DLD1 (cell line): ENCODE data around the gene BRAT1.

Source experiments
- in situ Hi-C: cut with HindIII; loops from 2 replicates; pipeline ENCODE4 v1.10.0; 2017; ENCODE audit warnings: low sequenced_read_pairs

Gene BRAT1

DNA sequence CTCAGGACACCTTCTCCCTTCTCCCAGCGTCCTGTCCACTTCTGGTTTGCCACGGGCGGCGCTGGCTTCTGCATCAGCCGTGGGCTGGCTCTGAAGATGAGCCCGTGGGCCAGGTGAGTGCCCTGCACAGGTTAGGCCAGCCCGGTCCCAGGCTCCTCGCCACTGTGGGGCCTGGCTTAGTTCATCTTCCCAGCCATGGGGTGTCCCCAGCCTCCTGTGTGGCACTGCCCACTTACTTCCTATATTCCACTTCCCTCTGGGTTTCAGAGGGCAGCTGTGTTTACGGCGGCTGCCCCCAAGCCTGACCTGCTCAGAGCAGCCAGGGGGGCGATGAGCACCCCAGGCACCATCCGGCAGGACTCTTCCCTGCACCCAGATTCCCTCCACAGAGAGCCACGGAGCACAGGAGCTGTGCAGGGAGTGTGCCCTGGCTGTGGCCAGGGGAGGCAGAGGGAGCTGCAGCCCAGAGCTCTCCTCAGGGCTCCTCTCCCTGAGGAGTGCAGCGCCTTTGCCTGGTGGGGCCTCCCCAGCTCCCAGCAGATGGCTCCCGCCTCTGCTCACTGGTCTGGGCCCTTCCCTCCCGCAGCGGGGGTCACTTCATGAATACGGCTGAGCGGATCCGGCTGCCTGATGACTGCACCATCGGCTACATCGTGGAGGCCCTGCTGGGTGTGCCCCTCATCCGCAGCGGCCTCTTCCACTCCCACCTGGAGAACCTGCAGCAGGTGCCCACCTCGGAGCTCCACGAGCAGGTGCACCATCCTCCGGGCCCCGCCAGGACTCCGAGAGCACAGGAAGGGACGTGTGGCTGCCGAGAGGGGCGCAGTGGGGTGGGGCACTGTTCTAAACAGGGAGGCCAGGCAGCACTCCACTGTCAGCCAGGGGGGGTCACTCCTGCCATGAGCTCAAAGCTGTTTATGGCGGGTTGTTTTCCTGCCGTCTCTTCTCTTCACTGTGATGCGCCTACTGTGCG is 29.4 kb downstream of the BRAT1 start:
- in situ Hi-C loops = no loop called here

DNA sequence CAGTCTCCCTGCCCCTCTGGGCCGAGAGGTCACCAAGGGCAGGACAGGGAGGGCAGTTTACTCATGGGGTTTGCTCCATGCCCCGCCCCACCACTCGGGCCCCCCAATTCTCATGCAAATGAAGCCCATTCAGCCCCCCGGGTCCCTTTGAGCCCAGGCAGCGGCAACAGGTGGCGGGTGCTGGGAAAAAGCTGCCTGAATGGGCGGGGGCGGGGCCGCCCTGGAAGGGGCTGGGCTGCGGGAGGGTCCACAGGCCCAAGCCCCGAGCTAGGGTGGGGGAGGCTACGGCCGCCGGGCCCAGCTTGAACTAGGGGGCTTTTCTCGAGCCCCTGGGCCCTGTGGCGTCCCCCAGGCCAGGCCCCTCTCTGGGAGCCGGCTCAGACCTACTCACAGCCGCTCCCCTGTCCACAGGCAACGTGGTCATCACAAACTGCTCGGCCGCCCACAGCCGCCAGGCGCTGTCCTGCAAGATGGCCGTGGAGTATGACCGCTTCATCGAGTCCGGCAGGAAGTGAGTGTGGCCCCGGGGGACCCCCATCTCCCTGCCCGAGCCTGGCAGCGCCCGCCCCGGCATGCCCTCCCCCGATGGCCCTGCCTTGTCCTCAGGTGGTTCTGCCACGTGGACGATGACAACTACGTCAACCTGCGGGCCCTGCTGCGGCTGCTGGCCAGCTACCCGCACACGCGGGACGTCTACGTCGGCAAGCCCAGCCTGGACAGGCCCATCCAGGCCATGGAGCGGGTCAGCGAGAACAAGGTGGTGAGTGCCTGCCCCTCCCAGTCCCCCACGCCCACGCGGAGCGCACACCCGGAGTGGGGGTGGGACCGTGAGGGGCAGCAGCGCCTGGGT is 30.3 kb downstream of the BRAT1 start:
- in situ Hi-C loops = no loop called here

DNA sequence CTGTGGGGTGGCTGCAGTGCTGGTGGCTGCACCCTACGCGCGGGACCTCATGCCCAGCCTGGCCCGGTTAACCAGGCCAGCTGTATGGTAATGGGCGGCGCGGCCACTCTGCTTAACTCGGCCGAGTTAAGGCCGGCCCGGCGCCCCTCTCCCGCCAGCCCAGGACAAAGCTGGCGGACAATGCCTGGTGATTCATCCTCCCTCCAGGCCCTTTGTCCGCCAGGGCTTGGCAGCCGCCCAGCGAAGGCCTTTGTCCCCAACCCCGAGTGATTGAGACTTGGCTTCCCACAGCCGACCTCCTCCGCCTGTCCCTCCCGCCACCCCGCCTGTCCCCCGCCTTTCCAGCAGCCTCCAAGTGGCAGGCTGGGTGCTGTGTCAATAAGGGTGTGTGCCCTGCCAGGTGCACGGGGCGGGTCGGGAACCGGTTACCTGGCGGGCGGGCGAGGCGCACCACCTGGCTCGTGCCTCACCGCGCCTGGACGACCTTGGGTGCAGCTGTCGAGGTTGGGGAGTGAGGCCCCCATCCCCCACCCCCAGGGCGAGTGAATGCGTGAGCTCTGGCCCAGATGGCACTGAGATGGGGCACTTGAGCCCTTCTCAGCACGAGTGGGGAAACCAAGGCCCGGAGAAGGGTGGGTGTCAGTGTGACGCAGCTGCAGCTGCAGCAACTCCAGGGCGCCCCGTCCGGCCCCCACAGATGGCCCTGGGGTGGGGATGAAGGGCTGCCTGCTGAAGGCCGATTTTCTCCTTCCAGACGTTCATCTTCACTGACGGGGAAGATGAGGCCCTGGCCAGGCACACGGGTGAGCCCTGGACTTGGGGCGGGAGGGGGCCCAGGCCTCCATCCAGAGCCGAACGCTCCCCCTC is 31.1 kb downstream of the BRAT1 start:
- in situ Hi-C loops = no loop called here

DNA sequence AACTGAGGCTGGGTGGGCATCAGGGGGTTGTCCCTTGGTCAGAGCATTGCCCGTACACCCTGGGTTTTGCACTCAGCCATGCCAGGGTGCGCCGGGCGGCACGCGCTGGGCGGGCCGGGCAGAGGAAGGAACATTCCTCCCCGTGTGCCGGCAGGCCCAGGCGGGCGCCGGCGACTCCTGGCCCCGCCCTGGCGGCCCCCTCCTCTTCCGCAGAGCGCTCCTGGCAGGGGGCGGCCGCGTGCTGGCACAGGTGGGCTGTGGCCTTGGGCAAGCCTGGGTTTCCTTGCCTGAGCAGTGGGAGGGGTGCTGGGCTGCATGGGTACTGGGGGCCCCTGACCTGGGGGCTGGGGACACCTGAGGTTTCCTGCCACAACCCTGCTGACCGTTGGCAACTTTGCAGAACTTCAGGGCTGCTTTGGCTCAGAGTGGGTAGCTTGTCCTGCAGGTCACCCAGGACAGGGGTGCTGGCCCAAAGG is 31.8 kb downstream of the BRAT1 start:
- in situ Hi-C loops = no loop called here

DNA sequence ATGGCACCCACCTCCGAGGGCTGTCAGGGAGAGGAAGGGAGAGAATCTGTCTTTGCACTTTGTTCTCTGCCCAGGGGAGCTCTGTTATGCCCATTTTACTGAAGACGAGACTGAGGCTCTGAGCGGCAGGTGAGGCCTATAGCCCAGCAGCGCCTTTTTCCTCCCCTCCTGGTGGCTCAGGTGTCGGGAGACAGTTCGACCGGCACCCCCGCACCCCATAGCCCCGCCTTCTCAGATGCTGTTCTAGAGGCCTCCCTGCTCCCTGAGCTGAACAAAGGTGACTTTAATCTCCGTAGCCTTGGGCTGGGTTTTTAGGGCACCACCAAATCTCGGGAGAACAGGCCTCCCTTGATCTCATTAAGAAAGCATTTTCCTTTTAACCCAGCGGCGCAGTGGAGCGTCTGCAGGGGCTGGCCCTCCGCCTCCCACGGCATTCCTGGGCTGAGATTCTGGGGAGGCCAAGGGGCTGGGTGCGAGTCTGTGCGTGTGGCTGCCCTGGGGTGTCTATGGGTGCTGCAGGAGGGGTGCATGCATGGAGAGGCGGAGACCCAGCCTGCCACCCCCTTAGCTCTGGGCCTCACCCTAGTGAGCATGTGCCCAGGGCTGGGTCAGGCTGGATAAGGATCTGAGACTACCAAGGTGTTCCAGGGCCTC is 32.4 kb downstream of the BRAT1 start:
- in situ Hi-C loops = no loop called here

DNA sequence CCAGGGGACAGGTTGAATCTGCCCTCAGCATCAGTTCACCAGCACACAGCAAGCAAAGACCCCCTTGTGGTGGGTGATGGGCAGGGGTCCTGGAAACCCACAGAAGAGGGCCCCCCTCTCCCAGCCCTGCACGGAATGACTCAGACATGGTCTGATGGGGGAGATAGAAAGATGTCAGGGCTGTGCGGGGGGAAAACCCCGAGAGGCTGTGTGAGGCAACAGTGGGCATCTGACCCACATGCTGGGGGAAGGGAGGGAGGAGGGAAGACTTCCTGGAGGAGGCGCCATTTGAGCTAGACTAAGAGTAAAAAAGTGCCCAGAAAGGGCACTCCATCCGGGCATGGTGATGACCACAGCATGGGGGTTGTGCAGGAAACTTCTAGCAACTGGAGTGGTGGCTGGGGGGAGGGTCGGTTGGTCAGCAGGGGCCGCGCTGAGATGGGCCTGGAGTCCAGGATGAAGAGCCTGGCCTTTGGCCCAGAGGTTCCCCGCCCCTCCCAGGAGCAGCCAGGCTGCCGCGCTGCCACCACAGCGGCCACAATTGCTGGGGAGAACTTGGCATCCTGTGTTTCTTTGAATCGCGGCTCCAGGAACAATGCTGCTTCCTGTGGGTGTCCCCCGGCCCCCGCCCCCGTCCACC is 33.3 kb downstream of the BRAT1 start:
- in situ Hi-C loops = no loop called here

DNA sequence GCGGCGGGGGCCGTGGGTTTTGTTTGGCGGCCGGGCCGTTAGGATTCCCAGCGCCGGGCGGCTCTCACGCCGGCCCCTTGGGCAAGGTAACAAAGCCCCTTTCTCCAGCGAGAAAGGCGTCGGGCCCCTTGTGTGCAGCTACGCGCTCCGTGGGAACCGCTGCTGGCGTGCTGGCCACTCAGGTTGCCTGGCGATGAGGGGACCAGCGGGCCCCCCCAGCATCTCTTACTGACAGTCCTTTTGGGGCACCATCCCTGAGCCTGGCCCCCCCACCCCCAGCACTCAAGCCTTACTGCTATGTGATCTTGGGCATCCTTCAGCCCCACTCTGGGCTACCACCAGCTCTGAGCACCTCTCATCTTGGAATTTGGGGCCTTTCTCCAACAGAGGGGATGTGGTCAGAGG is 34.0 kb downstream of the BRAT1 start:
- in situ Hi-C loops = no loop called here

DNA sequence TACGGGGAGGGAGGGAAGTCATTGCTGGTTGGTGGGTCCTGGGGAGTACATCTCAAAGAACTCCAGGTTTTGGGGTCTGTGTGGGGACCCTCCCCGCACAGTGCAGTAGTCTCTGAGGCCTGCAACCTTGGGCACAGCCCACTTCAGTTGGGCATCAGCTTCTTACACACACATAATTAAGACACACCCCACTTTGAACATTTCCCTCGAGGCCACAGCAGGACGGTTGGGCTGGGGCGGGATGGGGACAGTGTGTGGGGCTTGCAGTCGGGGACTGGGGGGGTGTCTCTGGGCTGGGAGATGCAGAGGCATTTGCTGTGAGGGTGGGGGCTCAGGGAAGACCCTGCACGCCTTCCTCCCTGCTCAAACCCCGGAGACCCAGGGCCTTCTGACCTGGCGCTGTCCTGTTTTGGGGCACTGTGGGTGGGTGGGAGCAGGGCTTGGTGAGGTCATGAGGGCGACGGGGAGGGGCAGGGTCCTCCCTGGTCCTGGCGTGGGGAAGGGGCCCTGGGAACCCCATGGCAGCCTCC is 34.5 kb downstream of the BRAT1 start:
- in situ Hi-C loops = no loop called here

DNA sequence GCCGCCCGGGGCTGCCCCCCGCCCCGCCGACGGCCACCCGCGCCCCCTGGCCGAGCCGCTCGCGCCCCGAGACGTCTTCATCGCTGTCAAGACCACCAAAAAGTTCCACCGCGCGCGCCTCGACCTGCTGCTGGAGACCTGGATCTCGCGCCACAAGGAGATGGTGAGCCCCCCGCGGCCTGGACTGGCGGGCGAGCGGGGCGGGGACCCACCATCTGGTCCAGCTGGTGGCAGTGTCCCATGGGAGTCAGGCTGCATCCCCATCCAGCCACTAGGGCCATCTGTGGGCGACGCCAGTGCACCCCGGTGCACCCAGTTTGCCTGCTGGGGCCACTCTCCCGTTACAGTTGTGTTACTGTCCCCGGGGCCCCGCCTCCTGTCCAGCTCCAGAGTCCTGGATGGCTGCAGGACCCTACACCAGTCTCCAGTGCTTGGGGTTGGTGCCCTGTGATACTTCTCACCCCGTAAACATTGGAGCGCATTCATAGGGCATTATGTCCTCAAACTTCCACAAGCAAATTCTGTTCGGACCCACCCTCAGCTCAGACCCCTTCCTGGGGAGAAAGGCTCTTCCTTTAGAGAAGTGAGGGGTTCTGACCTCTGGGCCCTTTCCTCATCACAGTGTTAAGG is 35.1 kb downstream of the BRAT1 start:
- in situ Hi-C loops = no loop called here

DNA sequence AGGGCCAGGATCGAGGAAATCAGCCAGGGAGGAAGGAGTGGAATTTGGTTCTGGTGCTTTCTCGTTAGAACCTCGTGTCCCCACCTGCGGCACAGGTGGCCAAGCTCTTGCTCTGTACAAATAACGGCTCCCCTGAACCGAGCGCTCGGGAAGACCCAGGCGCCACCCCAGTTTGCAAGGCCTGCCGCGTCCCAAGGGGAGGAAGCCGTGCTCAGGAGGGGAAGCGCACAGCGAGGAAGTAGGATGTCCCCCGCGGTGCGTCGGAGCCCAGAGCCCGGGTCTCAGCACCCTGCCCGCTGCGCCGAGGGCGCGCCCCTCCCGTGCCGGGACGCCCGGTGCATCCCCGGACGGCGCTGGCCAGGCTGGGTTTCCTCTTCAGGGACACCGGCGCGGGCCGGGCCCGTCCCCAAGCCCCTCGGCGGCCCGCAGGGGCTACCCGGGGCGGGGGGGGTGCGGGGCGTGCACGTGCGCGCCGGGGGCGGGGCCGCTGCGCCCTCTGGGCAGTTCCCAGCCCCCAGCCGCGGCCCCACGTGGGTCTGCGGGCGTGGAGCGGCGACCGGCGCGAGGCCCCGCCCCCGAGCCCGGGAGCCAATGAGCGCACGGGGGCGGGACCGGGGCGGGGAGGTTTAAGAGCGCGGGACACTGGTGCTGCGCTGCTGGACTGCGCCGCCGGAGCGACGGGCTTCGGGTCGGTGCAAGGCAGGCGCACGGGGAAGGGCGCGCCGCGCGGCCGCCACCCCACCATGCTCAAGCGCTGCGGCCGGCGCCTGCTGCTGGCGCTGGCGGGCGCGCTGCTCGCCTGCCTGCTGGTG is 36.0 kb downstream of the BRAT1 start, which contains the start of gene LFNG:
TSS of gene LFNG (plus strand) at position 656 of the 812 bp plus-strand sequence. CDS start at position 744, 88 bp downstream.
- in situ Hi-C loops = no loop called here

DNA sequence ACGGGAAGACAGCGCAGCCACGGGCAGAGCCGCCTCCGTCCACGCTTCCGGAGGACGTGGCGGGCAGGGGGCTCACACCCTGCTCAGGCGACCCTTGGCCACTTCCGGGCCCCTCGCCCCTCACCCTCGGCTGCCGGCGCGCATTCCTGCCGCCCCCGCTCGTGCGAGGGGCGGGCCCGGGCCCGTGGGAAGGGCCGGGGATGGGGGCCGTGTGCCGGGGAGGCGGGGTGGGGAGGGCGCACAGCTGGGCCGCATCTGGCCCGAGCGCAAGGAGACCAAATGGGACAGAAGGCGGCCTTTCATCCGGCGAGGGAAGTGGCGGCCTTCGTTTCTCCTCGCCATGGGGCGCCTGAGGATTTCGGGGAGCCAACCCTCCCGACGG is 36.6 kb downstream of the BRAT1 start:
- in situ Hi-C loops = no loop called here

DNA sequence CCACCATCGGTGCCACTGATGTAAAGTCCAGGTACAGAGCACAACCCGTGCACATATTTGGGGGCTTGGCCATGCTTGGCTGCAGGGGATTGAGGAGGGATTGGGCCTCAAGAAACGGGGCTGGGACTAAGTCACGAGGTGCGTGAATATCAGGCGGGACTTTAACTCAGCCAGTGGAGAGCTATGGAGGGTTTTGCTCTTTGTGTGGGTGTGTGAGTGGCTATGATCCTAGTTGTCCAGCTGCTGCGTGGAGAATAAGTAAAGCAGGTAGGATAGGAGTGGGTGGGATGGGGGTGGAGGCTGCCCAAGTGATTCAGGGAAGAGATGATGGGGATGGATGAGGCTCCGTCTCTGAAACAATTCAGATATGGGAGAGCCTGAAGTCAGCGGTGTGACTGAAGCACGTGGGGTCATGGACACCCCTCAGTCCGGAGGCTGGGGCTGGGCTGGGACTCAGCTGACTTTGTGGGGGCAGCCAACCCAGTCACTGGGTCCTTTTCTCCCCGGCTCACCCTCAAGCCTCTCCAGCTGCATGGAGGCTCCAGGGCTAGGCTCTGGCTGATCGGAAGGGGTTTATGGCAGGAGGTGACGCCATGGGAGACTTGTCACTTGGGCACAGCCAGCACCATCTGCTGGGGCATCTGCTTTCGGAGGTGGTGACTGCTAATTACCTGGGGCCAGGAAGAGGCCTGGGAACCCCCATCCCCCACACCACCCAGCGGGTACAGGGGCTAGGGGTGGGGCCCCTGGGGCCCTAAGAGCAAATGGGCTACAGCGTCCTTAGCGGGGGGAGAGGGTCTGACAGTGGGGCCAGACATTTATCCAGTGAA is 37.4 kb downstream of the BRAT1 start:
- in situ Hi-C loops = no loop called here

DNA sequence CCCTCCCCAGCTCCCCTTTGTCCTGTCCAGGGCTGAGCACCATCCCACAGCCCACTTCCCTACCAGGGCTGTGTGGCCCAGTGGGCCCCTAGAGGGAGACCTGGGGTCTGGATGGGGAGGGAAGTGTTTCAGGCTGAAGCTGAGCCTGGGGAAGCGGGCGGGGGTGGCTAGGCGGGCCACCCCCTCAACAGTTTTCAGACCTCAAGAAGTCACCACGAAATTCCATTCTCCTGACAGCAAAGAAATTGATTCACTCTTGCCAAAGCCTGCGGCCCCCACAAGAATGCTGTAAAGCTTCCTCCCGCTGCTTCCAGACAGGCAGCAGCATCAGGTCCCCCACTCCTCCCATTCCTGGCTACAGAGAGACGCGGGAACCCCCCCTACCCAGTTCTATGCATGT is 38.3 kb downstream of the BRAT1 start:
- in situ Hi-C loops = no loop called here

DNA sequence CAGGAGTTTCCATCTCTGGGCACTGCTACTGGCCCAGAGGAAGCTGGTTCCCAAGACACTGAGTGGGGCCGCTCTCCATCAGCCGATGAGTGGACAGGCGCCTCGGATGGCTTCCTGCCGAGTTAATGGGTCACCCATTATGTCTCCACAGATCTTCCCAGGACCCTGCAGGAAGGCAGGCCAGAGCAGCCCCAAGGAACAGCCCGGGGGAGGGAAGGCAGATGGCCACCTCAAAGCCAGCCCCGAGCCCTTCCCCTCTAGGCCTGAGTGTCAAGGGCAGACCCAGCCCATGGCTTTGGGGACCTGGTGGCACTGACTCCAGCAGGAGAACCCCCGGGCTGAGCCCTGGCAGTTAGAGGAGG is 39.1 kb downstream of the BRAT1 start:
- in situ Hi-C loops = no loop called here

DNA sequence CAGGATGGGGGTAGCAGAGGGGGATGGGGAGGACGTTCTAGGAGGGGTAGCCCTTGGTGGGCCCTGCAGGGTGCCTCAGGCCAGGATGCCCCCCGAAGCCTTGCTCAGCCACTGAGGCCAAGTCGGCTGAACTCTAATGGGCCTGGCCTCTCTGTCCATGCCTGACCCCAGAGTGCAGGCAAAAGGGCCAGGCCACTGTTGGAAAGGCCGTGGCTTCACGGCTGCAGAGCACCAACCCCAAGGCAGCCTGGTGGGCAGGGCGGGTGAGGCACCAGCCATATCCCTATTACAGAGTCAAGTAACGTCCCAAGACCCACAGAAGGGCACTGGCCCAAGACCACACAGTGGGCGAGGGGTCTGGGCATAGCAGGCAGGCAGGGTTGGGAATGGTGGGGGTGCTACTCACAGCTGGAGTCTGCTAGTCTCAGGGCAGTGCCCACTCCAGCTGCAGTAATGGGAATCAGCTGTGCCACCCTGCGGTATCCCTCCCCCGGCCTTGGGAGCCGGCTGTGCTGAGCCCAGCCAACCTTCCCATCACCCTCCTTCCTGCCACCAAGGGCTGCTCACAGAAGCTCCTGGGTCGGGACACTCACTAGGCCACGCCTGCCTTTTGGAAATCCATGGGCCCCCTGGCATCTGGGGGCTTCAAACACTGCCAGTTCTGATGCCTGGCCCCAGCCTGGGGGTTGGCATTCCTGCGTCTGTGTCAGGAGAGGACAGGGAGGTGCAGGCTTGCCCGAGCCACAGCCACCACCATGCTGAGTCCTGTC is 39.7 kb downstream of the BRAT1 start:
- in situ Hi-C loops = no loop called here
